NOMO-1 treated with DMSO at 0.1 percent for 48 hours (cell line): ENCODE data around the gene HSD17B12.

ENCODE experiments used
- DNase-seq: peaks from one replicate; lab custom pipeline; 2025; ENCODE audit not compliant: unreplicated experiment; lab: John Stamatoyannopoulos, UW

The HSD17B12 gene

GRCh38 chr11:43797337-43797736, 116.8 kb downstream of the HSD17B12 start:
- no peak for DNase-seq

GRCh38 chr11:43797866-43798265, 117.3 kb downstream of the HSD17B12 start:
- DNase-seq, result no peak

DNA sequence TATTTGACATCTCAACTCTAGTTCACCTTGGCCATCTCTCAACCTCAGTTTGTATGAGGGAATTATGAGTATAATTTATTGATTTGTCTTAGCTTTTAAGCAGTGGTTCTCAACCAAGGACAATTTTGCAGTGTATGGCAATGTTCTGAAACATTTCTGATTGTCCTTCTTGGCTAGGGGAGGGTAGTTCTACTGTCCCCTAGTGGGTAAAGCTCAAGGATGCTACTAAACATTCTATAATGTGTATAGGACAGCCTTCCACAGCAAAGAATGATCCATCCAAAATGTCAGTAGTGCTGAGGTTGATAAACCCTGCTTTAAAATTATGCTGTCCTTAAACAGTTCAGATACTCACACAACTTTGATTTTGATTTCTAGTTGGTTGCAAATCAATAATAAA, 122.0 kb downstream of the HSD17B12 start:
- no peak for DNase-seq

- no peak for DNase-seq
Measured at GRCh38 chr11:43803766-43804165, 123.2 kb downstream of the HSD17B12 start.

- DNase-seq, result no peak
Measured at GRCh38 chr11:43806976-43807375, 126.4 kb downstream of the HSD17B12 start.

DNA sequence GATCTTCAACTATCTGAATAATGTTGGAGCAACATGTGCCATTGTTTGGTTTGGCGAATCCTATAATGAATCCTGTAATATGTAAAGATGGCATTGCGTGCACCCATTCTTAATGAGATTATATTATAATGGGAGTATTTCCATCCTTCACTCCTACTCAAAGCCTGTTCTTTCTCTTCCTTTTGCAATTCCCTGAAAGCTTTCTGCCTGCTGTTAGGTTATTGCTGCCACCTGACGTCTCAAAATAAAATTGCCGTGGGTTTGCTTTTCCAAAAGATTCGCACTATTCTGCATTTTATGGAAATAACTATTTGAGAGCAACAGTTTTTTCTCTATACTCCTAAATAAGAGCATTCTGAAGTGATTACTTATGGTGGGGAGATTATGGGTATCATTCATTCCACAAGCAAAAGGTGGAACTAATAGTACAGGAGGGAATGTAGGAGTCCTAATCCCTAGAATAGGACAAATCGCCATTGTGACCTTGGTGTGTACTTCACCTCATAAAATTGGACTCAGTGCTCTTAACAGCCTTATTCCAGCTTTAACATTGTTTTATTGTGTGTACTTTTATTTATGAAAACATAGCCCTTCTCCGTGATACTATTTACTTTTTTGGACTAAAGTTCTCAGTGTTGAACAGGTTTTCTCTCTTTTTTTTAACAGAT, 130.5 kb downstream of the HSD17B12 start:
- DNase-seq, result no peak

DNA sequence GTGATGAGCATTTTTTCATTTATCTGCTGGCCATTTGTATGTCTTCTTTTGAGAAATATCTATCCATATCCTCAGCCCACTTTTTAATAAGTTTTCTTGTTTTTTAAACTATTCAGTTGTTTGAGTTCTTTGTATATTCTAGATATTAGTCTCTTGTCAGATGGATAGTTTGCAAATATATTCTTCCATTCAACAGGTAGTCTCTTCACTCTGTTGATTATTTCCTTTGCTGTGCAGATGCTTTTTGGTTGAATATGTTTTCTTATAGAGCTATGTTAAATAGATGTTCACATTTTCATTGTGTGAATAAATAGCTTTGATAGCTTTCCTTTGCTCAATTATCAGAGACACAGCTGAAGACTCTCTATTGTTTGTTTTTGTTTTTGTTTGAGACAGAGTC, 131.9 kb downstream of the HSD17B12 start:
- no peak for DNase-seq

- DNase-seq, result no peak
Measured at GRCh38 chr11:43818220-43818619, 137.7 kb downstream of the HSD17B12 start.

GRCh38 chr11:43819926-43820325, 139.4 kb downstream of the HSD17B12 start:
- peak; percentile 14 for DNase-seq

DNA sequence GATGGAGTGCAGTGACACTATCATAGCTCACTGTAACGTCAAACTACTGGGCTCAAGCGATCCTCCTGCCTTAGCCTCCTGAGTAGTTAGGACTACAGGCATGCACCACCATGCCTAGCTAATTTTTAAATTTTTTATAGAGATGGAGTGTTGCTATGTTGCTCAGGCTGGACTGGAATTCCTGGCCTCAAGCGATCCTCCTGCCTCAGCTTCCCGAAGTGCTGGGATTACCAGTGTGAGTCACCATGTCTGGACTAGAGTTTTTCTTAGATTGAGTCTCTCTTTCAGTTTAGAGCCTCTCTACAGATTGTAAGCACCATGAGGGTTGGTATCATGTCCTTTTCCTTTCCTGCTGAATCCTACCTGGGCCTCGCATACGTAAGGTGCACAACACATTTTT, 142.8 kb downstream of the HSD17B12 start:
- DNase-seq, result no peak

GRCh38 chr11:43823851-43824250, 143.3 kb downstream of the HSD17B12 start:
- no peak for DNase-seq

DNA sequence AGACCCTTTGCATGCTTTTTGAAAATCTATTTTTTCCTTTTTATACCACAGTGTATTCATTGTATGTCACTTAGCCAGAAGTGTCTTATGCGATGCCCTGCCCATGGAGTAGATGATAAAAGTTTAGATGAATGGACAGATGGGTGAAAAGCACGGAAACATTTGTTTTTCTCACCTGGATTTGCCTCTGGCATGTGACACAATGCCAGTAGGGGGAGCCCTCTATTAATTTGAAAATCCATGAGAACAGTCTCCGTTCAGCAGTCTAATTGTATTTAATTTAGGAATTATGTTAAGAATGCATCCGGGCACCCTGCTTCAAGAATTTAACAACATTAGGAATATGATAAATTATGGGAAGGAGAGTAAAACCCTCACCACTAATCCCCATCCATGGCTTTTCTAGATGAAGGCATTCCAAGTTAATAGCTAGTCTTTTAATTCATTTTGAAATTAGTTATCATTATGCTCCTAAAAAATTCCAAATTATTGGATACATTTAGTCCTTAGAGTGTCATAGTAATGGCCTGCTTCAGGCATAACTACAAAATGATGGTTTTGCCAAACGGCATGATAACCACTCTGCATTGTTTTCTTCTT, 144.8 kb downstream of the HSD17B12 start:
- DNase-seq, result peak; percentile 9

GRCh38 chr11:43830928-43831440, 150.4 kb downstream of the HSD17B12 start:
- peak; percentile 43 for DNase-seq

DNA sequence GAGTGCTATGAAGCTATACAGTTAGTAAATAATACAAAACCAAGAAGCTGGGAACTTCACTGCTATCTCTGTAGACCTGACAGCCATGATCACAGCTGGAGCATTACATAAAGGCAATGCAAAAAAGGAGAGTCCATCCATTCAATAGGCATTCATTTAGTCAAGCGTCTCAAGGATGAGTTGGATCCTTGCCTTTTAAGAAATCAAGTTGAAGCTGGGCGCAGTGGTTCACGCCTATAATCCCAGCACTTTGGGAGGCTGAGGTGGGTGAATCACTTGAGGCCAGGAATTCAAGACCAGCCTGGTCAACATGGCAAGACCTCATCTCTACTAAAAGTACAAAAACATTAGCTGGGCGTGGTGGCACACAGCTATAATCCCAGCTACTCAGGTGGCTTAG, 152.0 kb downstream of the HSD17B12 start:
- DNase-seq, result no peak

DNA sequence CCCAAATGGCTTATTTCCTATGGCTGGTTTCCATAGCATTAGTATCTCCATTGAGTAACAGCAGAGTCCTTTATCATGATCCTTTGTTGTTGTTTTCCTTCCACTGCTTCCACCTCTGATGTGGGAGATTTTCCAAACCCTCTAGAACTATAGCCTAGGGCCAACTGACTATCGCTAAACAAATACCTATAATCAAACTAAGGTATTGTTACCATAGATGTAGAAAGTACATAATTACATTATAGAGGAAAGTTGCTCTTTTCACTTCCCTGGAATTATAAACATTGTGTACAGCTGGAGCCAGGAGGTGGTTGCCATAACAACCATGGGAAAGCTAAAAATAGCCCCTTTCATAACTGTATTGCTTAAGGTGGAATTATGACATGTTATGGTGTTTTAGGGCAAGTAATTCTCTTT, 153.1 kb downstream of the HSD17B12 start:
- no peak for DNase-seq

GRCh38 chr11:43834286-43834685, 153.7 kb downstream of the HSD17B12 start:
- no peak for DNase-seq

GRCh38 chr11:43835104-43835503, 154.6 kb downstream of the HSD17B12 start:
- no peak for DNase-seq

- no peak for DNase-seq
Measured at GRCh38 chr11:43837879-43838278, 157.3 kb downstream of the HSD17B12 start.

- DNase-seq, result no peak
Measured at GRCh38 chr11:43842021-43842420, 161.5 kb downstream of the HSD17B12 start.

DNA sequence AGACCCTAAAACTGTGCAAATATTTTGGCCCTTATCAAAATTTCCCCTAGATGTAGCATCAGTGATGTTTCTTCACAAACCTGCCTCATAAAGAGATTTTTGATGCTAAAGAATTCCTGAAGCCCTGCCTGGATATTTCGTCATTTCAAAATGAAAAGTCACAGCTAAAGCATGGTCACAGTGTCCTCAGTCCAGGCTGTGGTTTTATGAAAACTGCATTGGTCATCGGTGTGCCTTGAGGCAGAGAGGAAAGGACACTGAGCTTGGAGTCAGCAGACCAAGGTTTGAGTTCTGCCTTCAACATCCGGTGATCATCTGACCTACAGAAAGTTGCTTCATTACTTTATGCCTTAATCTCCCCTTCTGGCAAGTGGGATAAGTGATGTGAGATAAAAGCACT, 165.3 kb downstream of the HSD17B12 start:
- no peak for DNase-seq

- DNase-seq, result peak; percentile 22
Measured at GRCh38 chr11:43852057-43852636, 171.6 kb downstream of the HSD17B12 start.

GRCh38 chr11:43853781-43854180, 173.2 kb downstream of the HSD17B12 start:
- DNase-seq, result no peak
